Colonic mucosa (tissue), 4 donors: ENCODE measurements around the gene ZNF385A. TPM values are rescaled to one million over a fixed set of nuclear protein-coding genes. Genes with fewer than 3 reads are reported as not detected.
A peak's percentile ranks its signal among the peaks of the same experiment; 100 is the strongest.
"Not testable (repeated sequence)": the region's sequence is repeated elsewhere in the genome, so short reads cannot be mapped to it uniquely, and the experiment has no call there.

Experiments used
- DNase-seq: peaks from one replicate; pipeline ENCODE4 v3.0.0-alpha.2; 2020
- H3K27ac ChIP-seq: fragments of 200-600 bp; one replicate; pipeline ENCODE4 v1.8.0; 2021
- H3K27me3 ChIP-seq: fragments of 200-600 bp; one replicate; pipeline ENCODE4 v1.8.0; 2021
- H3K36me3 ChIP-seq: fragments of 200-600 bp; one replicate; pipeline ENCODE4 v1.8.0; 2021
- H3K4me1 ChIP-seq: fragments of 200-600 bp; one replicate; pipeline ENCODE4 v1.8.0; 2021; ENCODE audit warnings: mild to moderate bottlenecking
- H3K4me3 ChIP-seq: fragments of 200-600 bp; one replicate; pipeline ENCODE4 v1.8.0; 2021
- H3K9ac ChIP-seq, 2 donors: one replicate each; pipeline ENCODE4 v1.7.0; 2013; ENCODE audit warnings: control low read depth in 2 of 2, low read depth in 2 of 2, low read length in 2 of 2
- H3K9me3 ChIP-seq: fragments of 200-600 bp; one replicate; pipeline ENCODE4 v1.8.0; 2021
- intact Hi-C: fragments of 100-400 bp; cut with DNase I; formaldehyde crosslinking; loops from one replicate; pipeline ENCODE4 v1.14.1; 2022
- total RNA-seq, 2 donors: library from RNA; stranded (reverse); fragmentation: NEBNext Ultra II Directional in 1 of 2; extraction: Animal tissue kit (Norgen Biotek cat#: 25700) in 1 of 2; gene quantifications; one replicate each; pipeline ENCODE4 v1.2.1, GENCODE V29; 2021
- TF ChIP-seq, protein P1 (sequence below): fragments of 200-600 bp; IDR thresholded peaks from one replicate; pipeline ENCODE4 v1.8.0; 2022; ENCODE audit warnings: antibody characterized with exemption, mild to moderate bottlenecking
- donor health status: healthy.
- donor health status: DM: no; HTN: no; CAD: no.
- donor health status: DM: no; HTN: no; CAD: no.

The ZNF385A gene
- total RNA-seq, 2 donors from 2014 or later: 3.8 to 7.3 TPM

DNA sequence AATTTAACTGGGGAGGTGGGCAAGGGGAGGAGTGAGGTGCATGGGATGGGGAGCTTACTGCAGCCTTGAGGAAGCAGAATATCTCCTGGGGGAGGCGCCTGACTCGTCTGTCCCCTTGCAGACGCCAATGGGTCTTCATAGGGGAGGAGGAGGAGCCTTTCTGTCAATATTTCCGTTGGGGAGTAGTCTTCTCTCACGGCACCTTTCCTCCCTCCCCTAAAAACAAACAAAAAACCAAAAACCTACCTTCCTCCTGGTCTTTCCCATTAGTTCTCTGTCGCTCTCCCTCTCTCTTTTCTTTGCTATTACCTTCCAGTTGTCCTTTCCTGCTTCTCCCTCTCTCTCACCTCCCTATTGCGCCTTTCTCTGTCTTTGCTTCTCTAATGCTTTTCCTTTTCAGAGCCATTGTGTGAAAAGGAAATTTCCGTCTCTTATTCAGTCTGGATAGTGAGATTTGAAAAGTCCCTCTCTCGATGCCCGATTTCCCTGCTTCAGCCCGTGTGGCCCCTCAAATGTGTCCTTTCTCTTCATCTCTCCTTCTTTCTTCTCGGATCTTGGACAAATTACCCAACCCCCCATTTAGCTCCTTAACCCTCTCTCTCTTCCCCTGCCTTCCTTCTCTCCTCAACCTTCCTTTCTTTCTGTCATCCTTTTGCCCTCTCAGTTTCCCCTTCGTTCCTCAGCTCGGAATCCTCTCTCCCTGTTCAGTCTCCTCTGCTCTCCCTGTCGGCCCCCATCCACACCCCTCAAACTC lies 26.2 kb downstream of the ZNF385A start:
- Histone ChIP-seq H3K4me1 (no peaks in the 10 kb centered on the region), H3K9ac (peak overlapping the region; percentile 81 to 89), H3K27ac (peak overlapping the region; percentile 75), H3K36me3 (no peaks in the 10 kb centered on the region), H3K4me3 (peak overlapping the region; percentile 41), H3K27me3 (no peaks in the 10 kb centered on the region), H3K9me3 (no peaks in the 10 kb centered on the region)
- TF ChIP-seq, protein P1, sequence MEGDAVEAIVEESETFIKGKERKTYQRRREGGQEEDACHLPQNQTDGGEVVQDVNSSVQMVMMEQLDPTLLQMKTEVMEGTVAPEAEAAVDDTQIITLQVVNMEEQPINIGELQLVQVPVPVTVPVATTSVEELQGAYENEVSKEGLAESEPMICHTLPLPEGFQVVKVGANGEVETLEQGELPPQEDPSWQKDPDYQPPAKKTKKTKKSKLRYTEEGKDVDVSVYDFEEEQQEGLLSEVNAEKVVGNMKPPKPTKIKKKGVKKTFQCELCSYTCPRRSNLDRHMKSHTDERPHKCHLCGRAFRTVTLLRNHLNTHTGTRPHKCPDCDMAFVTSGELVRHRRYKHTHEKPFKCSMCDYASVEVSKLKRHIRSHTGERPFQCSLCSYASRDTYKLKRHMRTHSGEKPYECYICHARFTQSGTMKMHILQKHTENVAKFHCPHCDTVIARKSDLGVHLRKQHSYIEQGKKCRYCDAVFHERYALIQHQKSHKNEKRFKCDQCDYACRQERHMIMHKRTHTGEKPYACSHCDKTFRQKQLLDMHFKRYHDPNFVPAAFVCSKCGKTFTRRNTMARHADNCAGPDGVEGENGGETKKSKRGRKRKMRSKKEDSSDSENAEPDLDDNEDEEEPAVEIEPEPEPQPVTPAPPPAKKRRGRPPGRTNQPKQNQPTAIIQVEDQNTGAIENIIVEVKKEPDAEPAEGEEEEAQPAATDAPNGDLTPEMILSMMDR: no peak
- intact Hi-C loops: loop anchor here (10.0 kb wide), 1 partner anchor 354 kb away; the partner anchor contains the start of genes HOXC8 and HOXC9
- no peak for DNase-seq

DNA sequence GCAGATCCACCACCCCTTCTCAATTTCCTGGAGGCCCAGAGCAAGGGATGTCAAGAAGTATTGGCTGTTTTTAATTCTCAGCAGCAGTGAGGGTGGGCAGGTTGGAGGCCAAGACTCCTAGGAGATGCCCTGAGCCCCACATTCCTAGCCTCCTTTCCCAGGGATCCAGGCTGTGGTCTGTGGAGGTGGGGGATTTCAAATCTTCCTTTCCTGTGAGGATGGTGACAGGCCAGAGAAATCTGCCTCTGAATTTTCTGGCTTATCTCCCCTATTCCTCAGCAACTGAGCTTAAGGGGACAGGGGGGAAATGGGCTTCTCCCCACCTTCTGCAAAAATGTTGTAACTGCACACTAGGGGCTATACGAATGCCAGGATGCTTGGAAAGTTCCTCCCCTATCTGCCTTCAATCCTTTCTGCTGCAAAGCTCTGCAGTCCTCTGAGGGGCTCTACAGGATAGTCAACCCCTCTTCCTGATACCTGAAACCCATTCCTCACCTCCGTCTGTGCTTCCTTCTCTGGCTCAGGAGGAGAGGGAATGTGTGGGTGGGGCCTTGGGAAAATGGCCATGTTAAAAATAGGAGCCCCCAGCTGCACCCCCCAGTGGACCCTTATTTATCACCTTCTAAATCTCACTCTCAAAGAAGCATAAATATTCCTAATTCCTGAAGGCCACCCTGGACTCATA lies 26.9 kb downstream of the ZNF385A start:
- intact Hi-C loops: loop anchor here (10.0 kb wide), 1 partner anchor 353 kb away; the partner anchor contains the start of genes HOXC8 and HOXC9
- H3K4me3 ChIP-seq: no peak overlapping the region

DNA sequence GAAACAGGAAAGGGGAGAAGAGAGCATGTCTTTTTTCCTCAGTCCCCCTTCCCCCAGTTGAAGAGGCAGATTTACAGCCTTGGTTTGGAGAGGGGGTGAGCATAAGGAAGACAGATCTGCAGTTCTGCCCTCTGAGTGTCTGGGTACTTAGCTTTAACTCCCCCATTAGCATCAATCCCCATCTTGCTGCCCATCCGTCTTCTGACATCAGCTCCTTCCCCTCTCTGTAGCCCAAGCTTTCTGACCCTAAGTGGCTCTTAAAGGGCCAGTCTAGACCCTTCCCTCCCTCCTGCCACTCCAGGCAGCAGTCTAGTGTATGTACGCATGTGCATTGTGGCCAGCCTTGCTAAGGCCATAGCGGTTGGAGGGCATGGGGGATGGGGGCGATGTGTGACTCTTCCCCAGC lies 27.6 kb downstream of the ZNF385A start:
- Histone ChIP-seq H3K9me3 (no peaks in the 10 kb centered on the region), H3K4me1 (no peaks in the 10 kb centered on the region), H3K27me3 (no peaks in the 10 kb centered on the region), H3K27ac (no peak overlapping the region), H3K36me3 (no peaks in the 10 kb centered on the region), H3K4me3 (no peak overlapping the region), H3K9ac (no peak overlapping the region)
- no peak for DNase-seq
- intact Hi-C loops: loop anchor here (10.0 kb wide), 1 partner anchor 352 kb away; the partner anchor contains the start of genes HOXC8 and HOXC9
- TF ChIP-seq, protein P1: no peak

More for the DNA sequence above, 26.9 kb downstream of the ZNF385A start:
- Histone ChIP-seq H3K4me1 (no peaks in the 10 kb centered on the region), H3K36me3 (no peaks in the 10 kb centered on the region), H3K9ac (peak overlapping the region in 1 of 2 donors; percentile 81), H3K9me3 (no peaks in the 10 kb centered on the region), H3K27me3 (no peaks in the 10 kb centered on the region), H3K27ac (no peak overlapping the region)
- no peak for DNase-seq
- TF ChIP-seq, protein P1: no peak

DNA sequence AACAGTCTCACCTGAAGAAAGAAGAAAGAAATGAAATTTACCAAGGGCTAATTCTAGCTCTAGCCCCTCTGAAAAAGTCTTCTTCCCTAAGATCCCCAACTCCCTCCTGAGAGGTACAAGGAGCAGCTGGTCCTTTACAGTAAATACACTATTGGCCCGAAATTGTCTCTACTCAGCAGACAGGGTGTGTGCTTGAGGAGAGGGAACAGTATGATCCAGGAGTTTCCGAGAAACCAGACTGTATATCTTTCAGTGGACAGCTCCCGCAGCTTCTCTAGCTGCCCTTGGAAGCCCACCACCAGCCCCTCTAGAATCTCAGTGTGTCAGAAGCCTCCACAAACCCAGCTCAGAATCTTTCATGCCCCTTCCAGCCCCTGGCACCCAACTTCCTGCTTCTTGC lies 28.3 kb downstream of the ZNF385A start:
- no peak for DNase-seq
- Histone ChIP-seq H3K9ac (no peak overlapping the region), H3K27ac (no peak overlapping the region), H3K4me3 (no peak overlapping the region), H3K4me1 (no peaks in the 10 kb centered on the region), H3K27me3 (no peaks in the 10 kb centered on the region), H3K36me3 (no peaks in the 10 kb centered on the region), H3K9me3 (no peaks in the 10 kb centered on the region)
- intact Hi-C loops: loop anchor here (10.0 kb wide), 1 partner anchor 351 kb away; the partner anchor contains the start of genes HOXC8 and HOXC9
- TF ChIP-seq, protein P1: no peak

DNA sequence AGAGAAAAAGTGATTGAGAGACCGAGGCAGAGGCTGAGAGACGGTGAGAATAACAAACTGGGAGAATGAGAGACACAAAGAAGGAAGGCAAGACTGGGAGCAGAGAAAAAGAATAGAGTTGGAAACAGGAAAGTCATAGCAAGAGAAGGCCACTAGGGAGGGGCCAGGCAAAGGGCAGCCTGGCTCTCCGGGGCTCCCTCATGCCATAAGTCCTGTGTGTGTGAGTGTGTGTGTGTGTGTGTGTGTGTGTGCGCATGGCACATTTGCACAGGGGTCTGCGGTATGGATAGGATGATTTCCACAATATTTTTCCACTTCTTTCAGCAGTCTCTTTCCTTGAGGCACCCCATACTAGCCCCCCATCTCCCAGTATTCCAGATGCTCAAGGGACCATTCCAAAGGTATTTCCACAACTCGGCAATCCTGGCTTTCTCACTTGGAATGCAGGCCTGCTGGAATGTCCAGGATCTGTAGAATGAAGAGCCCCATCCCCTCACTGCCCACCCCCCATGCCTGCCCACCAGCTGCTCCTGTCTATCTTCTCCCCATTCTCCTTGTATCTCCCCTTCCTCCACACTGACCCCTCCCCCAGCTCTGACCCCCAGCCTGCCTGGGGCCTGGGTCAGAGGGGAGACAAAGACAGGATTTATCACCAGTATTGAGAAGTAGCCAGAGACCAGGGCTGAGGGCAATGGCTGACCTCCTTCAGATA lies 29.3 kb downstream of the ZNF385A start:
- intact Hi-C loops: loop anchor here (10.0 kb wide), 1 partner anchor 350 kb away; the partner anchor contains the start of genes HOXC8 and HOXC9
- H3K27ac ChIP-seq: no peak overlapping the region
- H3K9ac ChIP-seq: no peak overlapping the region
- no peaks in the 10 kb centered on the region for H3K4me1 ChIP-seq
- no peaks in the 10 kb centered on the region for H3K9me3 ChIP-seq
- no peak for DNase-seq
- H3K27me3 ChIP-seq: no peaks in the 10 kb centered on the region
- no peaks in the 10 kb centered on the region for H3K36me3 ChIP-seq
- H3K4me3 ChIP-seq: no peak overlapping the region
- TF ChIP-seq, protein P1: no peak

DNA sequence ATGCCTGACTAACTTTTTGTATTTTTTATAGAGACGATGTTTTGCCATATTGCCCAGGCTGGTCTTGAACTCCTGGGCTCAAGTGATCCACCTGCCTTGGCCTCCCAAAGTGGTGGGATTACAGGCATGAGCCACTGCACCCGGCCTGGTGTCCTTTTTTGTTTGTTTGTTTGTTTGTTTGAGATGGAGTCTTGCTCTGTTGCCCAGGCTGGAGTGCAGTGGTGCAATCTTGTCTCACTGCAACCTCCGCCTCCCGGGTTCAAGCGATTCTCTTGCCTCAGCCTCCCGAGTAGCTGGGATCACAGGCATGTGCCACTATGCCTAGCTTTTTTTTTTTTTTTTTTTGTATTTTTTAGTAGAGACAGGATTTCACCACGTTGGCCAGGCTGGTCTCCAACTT lies 30.3 kb downstream of the ZNF385A start:
- not testable (repeated sequence) for H3K36me3 ChIP-seq, H3K27me3 ChIP-seq, DNase-seq, H3K4me1 ChIP-seq, H3K9me3 ChIP-seq, H3K9ac ChIP-seq, H3K4me3 ChIP-seq, H3K27ac ChIP-seq
- intact Hi-C loops: loop anchor here (10.0 kb wide), 1 partner anchor 349 kb away; the partner anchor contains the start of genes HOXC8 and HOXC9
